Frontal cortex (tissue), 4 donors: ENCODE measurements around the gene HBM. TPM values are rescaled to one million over a fixed set of nuclear protein-coding genes. Genes with fewer than 3 reads are reported as not detected.
"Not testable (repeated sequence)": the region's sequence is repeated elsewhere in the genome, so short reads cannot be mapped to it uniquely, and the experiment has no call there.

Source experiments
- DNase-seq, 2 donors: peaks; one replicate each; pipeline ENCODE4 v3.0.0; 2012; ENCODE audit warnings: low spot score in 2 of 2
- FAIRE-seq: peaks from 2 replicates; lab custom pipeline; 2012; peaks lifted over from hg19 to GRCh38; lab: Jason Lieb, UNC
- total RNA-seq: library from RNA; depleted of rRNA; stranded (reverse); fragments of >200 nt; gene quantifications from one replicate; pipeline ENCODE4 v1.2.3, GENCODE V29; 2014
- donor health status: control.
- donor health status: control.
- donor health status: control.

HBM gene
- total RNA-seq, 1 donor from 2014 or later: 29.3 TPM

DNA sequence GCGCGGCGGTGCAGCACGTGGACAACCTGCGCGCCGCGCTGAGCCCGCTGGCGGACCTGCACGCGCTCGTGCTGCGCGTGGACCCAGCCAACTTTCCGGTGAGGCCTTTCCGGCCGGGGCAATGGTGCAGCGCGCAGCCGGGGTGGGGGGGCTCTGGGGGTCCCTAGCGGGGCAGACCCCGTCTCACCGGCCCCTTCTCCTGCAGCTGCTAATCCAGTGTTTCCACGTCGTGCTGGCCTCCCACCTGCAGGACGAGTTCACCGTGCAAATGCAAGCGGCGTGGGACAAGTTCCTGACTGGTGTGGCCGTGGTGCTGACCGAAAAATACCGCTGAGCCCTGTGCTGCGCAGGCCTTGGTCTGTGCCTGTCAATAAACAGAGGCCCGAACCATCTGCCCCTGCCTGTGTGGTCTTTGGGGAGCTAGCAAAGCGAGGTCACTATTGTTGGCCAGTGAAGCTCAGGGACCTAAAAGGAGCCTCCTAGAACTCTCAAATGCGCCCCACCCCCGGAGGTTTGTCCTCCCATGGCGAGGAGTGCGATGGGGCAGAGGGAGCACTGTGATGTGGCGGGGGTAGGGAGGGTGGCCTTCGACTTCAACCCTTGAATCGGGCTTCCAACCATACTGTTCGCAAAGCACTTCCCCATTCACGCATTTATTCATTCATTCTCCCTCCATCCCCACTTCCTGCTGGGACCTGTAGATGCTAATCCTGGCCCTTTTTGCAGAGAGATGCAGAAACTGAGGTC is 770 bp downstream of the HBM start:
- FAIRE-seq: no peak
- no peak for DNase-seq

DNA sequence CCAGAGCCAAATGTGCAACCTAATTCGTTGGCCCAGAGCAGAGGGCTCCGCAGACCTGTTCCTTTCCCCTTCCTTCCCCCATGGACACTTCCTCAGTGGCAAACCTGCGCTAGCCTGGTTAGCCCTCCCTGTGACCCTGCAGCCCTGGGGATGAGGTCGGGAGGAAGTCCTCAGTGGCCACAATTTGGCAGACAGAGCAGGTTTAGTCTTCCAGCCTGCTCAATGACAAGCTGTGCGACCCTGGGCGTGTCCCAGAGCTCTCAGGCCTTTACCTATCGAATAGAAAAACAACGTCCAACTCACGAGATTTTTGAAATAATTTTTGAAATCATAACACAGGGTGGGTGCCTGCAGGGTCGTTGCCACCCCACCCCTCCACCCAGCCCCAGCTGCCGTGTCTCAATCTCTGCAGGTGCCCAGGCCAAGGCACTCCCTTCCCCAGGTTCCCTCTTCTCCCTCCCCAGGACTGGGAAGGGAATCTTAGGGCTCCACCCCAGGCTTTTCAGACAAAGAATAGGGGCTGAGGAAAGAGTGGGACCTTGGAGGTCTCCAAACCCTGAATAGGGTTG is 1.4 kb downstream of the HBM start:
- DNase-seq (no peak), FAIRE-seq (no peak)

- DNase-seq (no peak), FAIRE-seq (no peak)
These were observed 2.6 kb downstream of the HBM start for GRCh38 chr16:168424-168823.

GRCh38 chr16:169014-169413 is 3.2 kb downstream of the HBM start:
- DNase-seq: no peak
- no peak for FAIRE-seq

- not testable (repeated sequence) for FAIRE-seq, DNase-seq
These were observed 4.3 kb downstream of the HBM start for GRCh38 chr16:170088-170507.

DNA sequence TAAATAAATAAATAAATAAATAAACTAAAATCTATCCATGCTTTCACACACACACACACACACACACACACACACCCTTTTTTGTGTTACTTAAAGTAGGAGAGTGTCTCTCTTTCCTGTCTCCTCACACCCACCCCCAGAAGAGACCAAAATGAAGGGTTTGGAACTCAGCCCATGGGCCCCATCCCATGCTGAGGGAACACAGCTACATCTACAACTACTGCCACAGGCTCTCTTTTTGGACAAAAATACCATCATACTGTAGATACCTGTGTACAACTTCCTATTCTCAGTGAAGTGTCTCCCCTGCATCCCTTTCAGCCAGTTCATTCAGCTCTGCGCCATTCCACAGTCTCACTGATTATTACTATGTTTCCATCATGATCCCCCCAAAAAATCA is 5.0 kb downstream of the HBM start:
- FAIRE-seq (no peak), DNase-seq (no peak)

DNA sequence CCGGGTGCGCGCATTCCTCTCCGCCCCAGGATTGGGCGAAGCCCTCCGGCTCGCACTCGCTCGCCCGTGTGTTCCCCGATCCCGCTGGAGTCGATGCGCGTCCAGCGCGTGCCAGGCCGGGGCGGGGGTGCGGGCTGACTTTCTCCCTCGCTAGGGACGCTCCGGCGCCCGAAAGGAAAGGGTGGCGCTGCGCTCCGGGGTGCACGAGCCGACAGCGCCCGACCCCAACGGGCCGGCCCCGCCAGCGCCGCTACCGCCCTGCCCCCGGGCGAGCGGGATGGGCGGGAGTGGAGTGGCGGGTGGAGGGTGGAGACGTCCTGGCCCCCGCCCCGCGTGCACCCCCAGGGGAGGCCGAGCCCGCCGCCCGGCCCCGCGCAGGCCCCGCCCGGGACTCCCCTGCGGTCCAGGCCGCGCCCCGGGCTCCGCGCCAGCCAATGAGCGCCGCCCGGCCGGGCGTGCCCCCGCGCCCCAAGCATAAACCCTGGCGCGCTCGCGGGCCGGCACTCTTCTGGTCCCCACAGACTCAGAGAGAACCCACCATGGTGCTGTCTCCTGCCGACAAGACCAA is 6.7 kb downstream of the HBM start, which contains the start of gene HBA2:
Gene HBA2 (plus strand): TSS at position 503 of the 568 bp plus-strand sequence. CDS start 37 bp downstream, at position 540.
- FAIRE-seq, DNase-seq: not testable (repeated sequence)

DNA sequence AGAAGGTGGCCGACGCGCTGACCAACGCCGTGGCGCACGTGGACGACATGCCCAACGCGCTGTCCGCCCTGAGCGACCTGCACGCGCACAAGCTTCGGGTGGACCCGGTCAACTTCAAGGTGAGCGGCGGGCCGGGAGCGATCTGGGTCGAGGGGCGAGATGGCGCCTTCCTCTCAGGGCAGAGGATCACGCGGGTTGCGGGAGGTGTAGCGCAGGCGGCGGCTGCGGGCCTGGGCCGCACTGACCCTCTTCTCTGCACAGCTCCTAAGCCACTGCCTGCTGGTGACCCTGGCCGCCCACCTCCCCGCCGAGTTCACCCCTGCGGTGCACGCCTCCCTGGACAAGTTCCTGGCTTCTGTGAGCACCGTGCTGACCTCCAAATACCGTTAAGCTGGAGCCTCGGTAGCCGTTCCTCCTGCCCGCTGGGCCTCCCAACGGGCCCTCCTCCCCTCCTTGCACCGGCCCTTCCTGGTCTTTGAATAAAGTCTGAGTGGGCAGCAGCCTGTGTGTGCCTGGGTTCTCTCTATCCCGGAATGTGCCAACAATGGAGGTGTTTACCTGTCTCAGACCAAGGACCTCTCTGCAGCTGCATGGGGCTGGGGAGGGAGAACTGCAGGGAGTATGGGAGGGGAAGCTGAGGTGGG is 7.6 kb downstream of the HBM start:
- not testable (repeated sequence) for DNase-seq, FAIRE-seq

- FAIRE-seq, DNase-seq: not testable (repeated sequence)
These were observed 8.4 kb downstream of the HBM start for GRCh38 chr16:173928-174769.

DNA sequence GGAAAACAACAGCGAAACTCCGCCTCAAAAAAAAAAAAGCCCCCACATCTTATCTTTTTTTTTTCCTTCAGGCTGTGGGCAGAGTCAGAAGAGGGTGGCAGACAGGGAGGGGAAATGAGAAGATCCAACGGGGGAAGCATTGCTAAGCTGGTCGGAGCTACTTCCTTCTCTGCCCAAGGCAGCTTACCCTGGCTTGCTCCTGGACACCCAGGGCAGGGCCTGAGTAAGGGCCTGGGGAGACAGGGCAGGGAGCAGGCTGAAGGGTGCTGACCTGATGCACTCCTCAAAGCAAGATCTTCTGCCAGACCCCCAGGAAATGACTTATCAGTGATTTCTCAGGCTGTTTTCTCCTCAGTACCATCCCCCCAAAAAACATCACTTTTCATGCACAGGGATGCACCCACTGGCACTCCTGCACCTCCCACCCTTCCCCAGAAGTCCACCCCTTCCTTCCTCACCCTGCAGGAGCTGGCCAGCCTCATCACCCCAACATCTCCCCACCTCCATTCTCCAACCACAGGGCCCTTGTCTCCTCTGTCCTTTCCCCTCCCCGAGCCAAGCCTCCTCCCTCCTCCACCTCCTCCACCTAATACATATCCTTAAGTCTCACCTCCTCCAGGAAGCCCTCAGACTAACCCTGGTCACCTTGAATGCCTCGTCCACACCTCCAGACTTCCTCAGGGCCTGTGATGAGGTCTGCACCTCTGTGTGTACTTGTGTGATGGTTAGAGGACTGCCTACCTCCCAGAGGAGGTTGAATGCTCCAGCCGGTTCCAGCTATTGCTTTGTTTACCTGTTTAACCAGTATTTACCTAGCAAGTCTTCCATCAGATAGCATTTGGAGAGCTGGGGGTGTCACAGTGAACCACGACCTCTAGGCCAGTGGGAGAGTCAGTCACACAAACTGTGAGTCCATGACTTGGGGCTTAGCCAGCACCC is 9.5 kb downstream of the HBM start:
- no peak for FAIRE-seq

GRCh38 chr16:176006-176405 is 10.2 kb downstream of the HBM start:
- not testable (repeated sequence) for DNase-seq, FAIRE-seq

More for the DNA sequence above, 9.5 kb downstream of the HBM start:
- no peak for DNase-seq

GRCh38 chr16:176477-177382 is 11.0 kb downstream of the HBM start, which contains the start of gene HBA1:
Gene HBA1 (plus strand): TSS chr16:176680. CDS start chr16:176717, 37 bp downstream.
- not testable (repeated sequence) for FAIRE-seq, DNase-seq

DNA sequence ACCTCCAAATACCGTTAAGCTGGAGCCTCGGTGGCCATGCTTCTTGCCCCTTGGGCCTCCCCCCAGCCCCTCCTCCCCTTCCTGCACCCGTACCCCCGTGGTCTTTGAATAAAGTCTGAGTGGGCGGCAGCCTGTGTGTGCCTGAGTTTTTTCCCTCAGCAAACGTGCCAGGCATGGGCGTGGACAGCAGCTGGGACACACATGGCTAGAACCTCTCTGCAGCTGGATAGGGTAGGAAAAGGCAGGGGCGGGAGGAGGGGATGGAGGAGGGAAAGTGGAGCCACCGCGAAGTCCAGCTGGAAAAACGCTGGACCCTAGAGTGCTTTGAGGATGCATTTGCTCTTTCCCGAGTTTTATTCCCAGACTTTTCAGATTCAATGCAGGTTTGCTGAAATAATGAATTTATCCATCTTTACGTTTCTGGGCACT is 11.6 kb downstream of the HBM start:
- no peak for FAIRE-seq

GRCh38 chr16:177981-178667 is 12.3 kb downstream of the HBM start:
- no peak for DNase-seq
- no peak for FAIRE-seq

More for the DNA sequence above, 11.6 kb downstream of the HBM start:
- DNase-seq: no peak

GRCh38 chr16:178668-179015 is 12.9 kb downstream of the HBM start:
- FAIRE-seq (no peak), DNase-seq (no peak)

- DNase-seq (peak in 1 of 2 donors; percentile 31), FAIRE-seq (no peak)
These were observed 13.7 kb downstream of the HBM start for GRCh38 chr16:179211-180092.
